Kasumi-1 (cell line): ENCODE data around the gene DDAH1.
A peak's percentile ranks its signal among the peaks of the same experiment; 100 is the strongest.

Experiments used
- DNase-seq, 2 experiments: peaks; one replicate each; lab custom pipeline; 2025; lab: John Stamatoyannopoulos, UW

DDAH1 gene

GRCh38 chr1:85328713-85329397 lies 136.1 kb downstream of the DDAH1 start:
- DNase-seq, result no peak

DNA sequence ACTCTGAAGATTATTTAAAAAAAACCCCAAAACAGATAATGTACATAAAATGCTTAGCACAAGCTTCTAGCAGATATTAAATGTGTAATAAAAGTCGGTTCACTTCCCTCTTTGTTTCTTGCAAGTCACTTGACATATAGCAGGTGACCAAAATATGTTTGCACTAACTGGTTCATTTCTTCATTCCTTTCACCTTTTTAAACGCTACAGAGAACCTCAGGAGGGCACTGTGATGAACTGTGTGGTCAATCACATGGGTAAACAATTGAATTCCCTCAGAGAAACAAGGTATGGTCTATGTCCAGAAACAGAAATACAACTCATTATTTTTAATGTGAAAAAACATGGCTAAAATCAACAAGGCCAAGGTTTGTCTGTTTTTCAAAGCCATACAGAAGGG lies 137.2 kb downstream of the DDAH1 start:
- no peak for DNase-seq

- no peak for DNase-seq
Measured at GRCh38 chr1:85326851-85327250, 138.1 kb downstream of the DDAH1 start.

GRCh38 chr1:85326336-85326735 lies 138.6 kb downstream of the DDAH1 start:
- DNase-seq, result no peak

DNA sequence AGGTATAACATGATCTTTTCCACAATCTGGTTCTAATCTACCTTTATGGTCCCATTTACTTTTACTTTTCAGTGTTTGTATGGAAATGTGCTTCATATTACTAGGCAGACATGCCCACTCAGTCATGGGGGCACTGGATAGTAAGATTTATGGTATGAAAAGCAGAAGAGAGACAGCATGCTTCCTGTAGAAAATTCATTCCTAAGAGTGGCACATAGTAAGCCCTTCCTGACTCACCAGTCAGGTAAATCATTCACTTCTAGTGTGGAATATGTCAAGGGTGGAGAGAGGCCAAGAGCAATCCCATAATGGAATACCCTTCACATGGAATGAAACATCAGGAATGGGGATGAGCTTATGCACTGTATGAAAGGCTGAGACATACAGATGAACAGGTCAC lies 139.0 kb downstream of the DDAH1 start:
- DNase-seq, result no peak

- DNase-seq, result no peak
Measured at GRCh38 chr1:85323770-85324169, 141.2 kb downstream of the DDAH1 start.

- DNase-seq, result no peak
Measured at GRCh38 chr1:85322655-85323054, 142.3 kb downstream of the DDAH1 start.

DNA sequence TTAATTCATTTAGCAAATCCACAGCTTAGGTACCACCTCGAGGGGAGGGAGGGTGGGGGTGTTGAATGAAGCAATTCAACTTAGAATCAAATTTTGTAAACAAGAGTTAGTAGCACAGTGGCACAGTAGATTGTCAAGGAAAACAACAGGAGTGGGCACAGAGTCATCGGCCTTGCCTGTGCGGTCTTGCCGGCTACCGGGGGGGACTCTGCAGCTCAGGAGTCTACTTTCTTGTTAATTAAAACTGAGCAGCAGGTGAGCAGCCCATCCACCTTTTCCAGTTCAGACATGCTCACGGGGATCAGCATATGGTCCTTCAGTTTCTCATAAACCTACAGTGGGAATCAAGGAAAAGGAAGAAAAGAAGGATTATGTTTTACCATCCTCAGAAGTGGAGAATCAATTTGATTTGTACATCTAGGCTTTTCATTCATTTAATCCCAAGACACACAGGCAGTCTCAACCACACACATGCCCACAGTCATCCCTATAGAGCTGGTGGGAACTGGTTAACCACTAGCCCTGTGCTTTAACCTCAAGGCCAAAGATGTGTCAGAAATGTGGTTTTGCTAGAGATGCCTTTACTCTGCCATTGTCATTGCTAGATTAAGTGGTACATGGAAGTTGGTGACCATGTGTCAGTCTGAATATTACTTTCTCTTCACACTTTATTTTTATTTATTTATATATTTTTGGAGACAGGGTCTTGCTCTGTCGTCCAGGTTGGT lies 143.6 kb downstream of the DDAH1 start:
- DNase-seq, result no peak

- DNase-seq, result no peak
Measured at GRCh38 chr1:85320371-85321131, 144.4 kb downstream of the DDAH1 start.

DNA sequence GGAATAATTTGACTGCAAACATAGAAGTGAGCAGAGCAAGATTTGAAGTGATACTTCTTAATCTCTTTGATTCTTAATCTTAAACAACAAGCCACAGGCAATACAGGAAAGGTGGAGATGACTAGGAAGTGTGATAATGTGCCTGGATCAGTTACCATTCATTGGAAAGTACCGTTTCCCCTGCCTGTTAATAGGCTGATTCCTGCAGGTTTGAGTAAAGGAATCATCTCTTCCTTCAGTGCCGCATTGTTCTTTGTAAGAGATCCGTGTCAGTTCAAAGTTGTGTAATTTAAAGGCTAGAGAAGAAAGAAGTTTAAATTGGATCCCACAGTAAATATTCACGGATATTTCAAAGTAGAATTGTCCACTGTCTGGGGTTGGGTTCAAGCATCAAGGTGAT lies 145.0 kb downstream of the DDAH1 start:
- DNase-seq, result no peak

DNA sequence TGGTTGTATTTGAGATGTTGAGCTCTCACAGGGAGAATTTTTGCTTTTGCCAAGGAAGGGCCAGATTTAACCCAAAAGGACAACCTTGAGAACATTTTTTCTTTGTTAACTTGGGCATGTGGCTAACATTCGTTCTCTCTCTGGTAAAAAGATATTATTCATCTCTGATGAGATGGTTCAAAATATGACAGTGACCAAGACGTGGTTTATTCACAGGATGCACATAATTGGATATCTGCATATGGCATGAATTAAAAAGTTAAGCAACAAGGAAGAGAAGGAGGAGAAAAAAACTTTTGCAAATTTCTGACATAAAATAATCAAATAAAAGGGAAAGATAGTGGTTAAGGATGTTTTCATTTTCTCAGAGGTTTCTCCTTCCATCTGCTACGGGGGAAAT lies 145.5 kb downstream of the DDAH1 start:
- DNase-seq, result no peak

- no peak for DNase-seq
Measured at GRCh38 chr1:85318217-85318616, 146.7 kb downstream of the DDAH1 start.

DNA sequence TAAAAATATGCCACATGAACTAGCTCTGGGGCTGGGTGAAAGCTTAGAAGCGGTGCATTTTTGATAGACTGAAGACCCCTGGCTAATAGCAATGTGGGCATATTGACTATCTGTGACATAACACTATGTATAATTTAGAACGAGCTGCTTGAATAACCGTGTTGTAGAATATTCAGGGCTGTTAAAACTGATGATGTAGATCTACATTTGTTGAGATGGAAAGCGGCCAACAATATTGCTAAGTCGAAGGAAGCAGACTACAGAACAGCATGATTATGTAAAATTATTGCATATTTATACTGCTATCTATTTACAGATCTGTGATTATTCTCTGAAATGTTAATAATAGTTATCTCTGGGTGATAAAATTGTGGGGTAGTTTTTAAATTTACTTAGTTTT lies 147.4 kb downstream of the DDAH1 start:
- no peak for DNase-seq

DNA sequence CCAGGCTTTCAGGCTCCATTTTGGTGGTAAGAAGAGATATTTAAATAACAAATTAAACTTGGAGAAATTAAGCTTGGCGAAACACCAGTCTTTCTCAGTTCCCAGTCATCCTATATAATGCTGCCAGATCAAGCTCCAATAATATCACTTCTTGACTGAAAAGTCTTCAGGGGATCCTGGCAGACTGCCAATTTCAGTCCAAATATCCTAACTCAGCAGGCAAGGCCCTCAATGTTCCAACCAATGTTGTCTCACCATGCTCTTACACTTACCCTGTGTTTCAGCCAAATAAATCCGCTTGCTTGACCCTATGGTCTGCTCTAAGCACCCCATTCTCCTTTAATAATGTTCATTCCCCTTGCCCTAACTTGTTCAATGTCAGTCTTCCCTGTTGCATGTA lies 148.6 kb downstream of the DDAH1 start:
- DNase-seq, result no peak

DNA sequence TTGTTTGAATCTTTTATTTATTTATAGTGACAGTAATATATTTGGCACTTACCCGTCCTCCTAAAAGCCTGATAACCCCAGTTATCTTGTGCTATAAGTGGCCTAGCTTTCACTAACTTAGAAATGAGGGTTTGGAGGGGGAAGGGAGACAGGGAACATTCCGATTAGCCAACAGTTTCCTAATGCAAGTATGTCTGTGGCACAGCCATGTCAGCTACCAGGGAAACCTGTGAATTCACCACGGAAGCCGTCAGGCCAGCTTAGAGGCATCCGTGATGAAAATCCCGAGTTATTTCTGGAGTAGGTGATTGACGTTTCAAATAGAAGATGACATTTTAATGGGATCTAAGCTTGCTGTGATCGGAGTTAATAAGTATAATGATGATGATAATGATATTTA lies 149.2 kb downstream of the DDAH1 start:
- no peak for DNase-seq

DNA sequence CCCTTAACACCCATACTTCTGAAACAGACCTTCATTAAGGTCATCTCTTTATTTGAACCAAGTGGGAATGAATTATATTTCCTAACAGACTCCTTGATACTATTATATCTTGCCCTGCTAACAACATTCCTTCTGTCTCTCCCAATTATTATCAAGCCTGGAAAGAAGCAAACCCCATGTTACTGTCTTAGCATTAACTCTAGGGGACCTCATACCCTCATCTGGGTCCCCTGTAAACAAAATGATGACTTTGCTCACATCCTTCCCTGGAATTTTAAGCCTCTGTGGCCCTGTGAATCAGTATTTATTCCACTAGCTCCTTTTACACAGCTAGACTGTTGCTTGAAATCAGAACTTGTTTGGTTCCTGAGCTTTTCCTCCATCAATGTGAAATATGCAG lies 150.2 kb downstream of the DDAH1 start:
- no peak for DNase-seq

GRCh38 chr1:85313888-85314696 lies 150.9 kb downstream of the DDAH1 start:
- no peak for DNase-seq

DNA sequence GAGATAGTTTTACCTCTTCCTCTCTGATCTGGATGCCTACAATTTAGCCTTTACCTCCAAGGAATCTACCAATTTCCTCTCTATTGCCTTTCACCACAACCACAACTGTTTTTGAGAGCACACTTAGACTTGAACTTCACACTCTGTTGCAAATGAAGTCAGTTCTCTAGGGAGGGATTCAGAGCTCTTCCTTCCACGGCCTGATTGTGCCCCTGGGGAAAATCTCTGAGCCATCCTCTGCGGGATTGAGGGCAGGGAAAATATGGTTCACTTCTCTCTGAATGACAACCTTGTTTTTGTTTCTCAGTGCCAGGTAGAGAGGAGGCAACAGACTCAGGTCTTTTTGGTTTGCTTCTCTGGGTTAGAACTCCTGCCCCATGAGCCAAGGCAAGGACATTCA lies 153.1 kb downstream of the DDAH1 start:
- no peak for DNase-seq

DNA sequence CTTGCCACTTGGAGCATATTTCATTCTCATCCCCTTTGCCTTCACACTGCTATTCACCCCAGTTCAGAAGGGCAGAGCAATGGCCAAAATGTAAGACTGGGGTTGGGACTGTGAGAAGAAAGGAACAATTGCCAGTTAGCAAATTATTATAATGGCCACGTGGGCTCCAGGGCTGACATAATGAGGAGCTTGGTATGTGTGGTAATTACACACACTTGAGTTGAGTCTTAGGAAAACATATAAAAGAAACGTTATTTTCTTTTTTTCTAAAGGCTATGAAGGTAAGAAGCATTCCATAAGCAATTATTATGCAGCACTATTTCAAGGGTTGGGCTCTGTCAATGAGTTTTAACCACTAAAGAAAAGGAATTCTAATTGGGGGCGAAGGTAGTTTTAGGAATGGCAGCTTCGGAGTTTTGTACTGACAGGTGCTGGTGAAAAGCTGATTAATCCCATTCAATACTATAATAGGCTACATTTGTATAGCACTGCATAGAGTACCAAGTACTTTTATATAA lies 156.1 kb downstream of the DDAH1 start:
- no peak for DNase-seq

- peak; percentile 78 to 88 for DNase-seq
Measured at GRCh38 chr1:85307987-85308832, 156.7 kb downstream of the DDAH1 start.

DNA sequence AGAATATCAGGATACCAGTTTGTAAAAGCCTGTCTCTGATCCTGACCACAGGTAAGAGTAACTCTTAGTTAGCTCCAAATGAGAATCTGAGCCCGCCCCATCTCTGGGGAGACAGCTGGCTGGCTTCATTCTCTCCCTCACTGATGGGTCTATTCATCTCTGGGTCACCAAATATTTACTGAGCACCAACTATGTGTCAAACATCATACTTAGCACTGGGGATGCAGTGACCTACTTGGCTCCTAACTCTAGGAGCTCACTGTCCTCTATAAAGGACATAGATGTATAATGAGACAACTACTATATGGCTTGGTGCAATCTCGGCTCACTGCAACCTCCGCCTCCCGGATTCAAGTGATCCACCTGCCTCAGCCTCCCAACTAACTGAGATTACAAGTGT lies 158.7 kb downstream of the DDAH1 start:
- DNase-seq, result no peak
